ENCODE results near the gene LPAR5.

GRCh38 chr12:6676962-6677361 lies 41.2 kb upstream of the LPAR5 start:
- TF ChIP-seq CTCF (IDR thresholded peaks at IDR 0.05) = no peak
- no peak for TF ChIP-seq POLR2A (IDR thresholded peaks at IDR 0.05)
